22Rv1 (cell line): ENCODE measurements around the gene NUDT4B.
"Not testable (repeated sequence)": the region's sequence is repeated elsewhere in the genome, so short reads cannot be mapped to it uniquely, and the experiment has no call there.

Experiments used
- H3K27ac ChIP-seq: fragments of 450-650 bp; 2 replicates; pipeline ENCODE4 v1.5.1; 2017

Gene NUDT4B

DNA sequence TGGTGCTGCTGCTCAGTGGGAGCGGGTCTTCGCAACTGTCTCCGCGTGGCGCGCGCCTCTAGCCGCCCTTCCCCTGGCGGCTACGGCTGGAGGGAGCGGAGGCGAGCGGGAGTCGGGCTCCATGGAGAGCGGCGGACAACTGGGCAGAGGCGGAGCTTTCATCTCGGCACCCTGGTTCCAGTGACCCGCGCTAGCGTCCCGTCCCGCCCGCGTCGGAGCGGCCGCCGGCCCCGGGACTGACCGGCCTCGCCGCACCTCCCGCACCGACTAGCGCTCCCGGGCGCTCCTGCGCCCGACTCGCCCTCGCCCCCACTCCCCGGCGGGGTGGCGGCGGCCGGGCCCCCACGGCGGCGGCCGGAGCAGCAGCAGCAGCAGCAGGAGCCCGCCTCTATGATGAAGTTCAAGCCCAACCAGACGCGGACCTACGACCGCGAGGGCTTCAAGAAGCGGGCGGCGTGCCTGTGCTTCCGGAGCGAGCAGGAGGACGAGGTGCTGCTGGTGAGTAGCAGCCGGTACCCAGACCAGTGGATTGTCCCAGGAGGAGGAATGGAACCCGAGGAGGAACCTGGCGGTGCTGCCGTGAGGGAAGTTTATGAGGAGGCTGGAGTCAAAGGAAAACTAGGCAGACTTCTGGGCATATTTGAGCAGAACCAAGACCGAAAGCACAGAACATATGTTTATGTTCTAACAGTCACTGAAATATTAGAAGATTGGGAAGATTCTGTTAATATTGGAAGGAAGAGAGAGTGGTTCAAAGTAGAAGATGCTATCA is at the start of gene NUDT4B:
Gene NUDT4B, plus strand, starts transcription at position 212 of the 772 bp plus-strand sequence. Its CDS starts 179 bp downstream, at position 391.
- H3K27ac ChIP-seq: not testable (repeated sequence)

DNA sequence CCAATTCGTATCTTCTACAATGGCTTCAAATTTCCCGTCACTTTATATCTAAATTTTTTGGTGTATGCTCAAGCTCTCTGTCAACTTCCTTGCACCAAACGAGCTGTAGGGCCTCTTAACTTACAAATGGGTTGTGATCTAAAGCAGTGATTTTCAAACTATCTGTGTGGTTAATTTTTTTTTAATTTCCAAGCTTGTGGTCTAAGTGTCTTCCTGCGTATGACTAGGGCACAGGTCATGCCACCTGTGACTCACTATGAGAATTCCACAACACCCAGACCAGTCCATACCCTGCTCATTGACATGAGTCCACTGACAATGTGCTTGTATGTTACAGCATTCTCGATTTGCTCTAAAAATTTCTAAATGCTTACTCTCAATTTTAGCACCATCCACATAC is 49.2 kb upstream of the NUDT4B start:
- H3K27ac ChIP-seq: not testable (repeated sequence)

DNA sequence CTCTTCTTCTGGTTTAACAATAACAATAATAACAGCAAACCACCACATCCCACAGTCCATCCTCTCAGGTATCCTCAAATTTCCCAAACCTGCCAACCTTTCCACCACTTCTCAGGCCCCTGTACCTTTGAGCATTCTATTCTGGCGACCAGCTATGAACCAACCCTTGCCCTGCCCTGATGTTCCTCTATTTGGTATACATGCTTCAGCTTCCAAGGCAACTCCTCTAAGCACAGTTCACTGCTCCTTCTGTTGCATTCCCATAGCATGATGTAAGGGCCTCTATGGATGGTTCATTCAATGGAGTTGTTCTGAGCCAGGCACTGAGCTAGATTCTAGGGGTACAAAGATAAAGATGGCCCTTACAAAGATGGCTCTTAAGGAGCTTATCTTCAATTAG is 46.3 kb upstream of the NUDT4B start:
- not testable (repeated sequence) for H3K27ac ChIP-seq

DNA sequence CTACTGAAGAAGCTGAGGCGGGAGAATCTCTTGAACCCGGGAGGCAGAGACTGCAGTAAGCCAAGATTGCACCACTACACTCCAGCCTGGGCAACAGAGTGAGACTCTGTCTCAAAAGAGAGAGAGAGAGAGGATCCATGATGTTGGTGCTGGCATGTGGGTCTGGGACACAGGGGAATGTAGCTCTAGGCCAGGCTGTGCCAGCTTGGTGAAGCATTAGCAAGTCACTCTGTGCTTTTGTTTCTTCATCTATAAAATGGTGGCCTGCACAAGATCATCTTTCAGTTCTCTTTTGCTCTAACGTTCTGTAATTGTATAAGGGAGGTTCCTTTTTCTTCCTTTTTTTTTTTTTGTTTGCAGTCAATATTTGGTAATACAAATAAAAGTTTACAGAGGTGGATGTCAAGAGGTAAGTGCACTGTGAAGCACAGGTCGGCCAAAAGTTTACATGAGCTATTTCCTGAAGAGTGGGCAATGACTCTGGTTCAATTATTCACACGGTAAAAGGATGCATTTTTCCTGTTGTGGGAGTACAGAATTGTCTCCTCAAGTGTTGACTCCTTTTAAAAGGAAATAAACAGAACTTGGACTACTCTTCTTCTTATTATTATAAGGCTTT is 44.5 kb upstream of the NUDT4B start:
- H3K27ac ChIP-seq: not testable (repeated sequence)

DNA sequence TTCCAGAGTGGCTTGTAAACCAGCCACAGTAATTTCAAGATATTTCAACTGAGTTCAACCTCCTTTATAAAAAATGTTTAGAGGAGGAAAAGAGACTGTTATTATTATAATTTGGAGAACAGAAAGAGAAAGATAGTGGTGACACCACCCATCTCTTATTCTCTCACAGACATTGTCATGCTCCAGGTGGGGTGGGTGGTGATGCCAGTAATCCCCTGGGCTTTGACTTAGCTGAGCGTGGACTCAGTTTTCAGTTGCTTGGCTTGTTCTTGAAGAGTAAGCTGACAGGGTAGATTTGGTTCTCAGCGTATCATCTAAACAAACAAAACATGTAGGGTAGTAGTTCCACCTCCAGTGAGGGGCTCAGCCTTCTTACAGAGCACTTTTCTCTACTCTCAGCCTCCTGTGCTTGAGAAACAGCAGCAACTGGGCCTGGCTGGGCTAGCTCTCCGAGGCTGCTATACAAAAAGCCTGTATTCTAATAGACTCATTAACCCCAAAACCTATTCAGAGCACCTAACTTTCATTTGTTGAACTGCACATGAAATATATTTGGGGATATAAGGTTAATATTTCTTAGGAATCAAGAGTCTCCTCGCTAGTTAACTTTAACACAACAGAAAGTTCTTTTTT is 43.1 kb upstream of the NUDT4B start:
- not testable (repeated sequence) for H3K27ac ChIP-seq

DNA sequence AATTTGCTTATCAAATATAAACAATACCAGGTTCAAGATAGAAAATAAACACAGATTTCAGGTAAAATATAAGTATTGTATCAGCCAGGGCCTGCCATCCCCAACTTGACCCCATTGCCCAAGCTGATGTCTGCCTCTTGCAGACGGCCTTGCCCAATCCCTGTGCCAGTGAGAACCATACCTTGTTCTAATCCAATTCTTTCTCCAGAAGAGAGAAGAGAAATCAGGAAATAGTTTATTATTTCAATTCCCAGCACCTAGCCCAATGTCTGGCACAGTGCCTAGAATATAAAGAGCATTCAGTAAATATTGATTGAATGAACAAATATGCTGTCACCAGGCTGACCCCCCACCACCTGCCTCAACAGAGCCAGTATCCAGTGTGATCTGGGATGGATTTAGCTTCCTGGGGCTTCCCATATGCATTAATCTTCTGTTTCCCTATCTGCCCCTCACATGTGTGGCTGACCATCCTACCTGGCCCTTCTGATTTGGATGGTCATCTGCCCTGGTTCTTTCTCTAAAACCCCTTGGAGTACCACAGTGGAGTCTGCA is 39.7 kb upstream of the NUDT4B start:
- not testable (repeated sequence) for H3K27ac ChIP-seq

DNA sequence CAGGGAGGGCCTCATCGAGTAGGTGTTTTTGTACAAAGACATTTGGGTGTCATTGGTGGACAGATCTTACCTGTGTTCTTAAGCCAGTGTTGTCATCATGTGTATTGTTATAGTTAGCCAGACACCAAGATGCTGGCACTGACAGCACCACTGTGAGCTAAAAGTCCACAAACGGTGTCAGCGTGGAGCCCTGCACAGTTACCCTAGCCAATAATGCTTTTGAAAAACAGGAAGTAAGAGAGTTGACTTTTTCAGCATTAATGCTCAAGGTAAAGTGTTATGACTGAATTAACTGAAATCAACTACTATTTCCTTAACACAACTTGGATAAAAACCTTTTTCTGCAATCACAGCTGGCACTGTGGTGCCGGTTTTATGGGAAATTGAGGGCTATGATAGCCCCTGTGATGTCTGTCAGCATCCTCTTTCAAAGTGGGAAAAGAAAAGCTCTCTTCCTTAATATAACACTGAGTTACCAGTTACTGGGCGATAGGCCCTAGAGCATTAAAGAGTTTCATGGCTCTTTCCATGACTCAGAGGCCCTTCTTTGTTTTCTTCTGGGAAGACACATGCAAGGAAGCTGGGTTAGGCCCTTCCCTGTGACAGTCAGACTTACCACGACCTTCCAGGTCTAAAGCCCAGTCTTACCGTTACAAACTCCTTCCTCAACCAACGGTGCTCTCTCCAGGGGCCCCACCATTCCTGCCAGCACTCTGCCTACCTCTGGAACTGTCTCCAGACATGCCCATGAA is 37.6 kb upstream of the NUDT4B start:
- H3K27ac ChIP-seq: not testable (repeated sequence)

DNA sequence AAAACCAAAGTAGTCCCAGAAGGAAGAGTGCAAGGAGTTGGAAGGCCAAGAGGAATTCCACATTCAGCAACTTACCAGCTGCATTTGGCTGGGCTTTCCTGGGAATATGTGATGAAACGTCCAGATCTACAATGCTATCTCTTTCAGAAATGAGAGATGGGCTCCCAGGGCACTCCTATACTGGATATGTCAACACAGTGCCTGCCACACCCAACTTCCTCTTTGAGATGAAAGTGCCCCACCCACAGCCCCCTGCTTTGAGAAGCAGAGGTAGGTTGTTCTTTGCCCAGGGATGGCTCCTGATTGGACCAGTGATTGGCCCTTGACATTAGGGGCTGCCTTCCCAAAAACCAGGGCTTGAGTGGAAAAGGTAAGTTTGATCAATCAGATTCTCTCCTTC is 36.2 kb upstream of the NUDT4B start:
- H3K27ac ChIP-seq: not testable (repeated sequence)

DNA sequence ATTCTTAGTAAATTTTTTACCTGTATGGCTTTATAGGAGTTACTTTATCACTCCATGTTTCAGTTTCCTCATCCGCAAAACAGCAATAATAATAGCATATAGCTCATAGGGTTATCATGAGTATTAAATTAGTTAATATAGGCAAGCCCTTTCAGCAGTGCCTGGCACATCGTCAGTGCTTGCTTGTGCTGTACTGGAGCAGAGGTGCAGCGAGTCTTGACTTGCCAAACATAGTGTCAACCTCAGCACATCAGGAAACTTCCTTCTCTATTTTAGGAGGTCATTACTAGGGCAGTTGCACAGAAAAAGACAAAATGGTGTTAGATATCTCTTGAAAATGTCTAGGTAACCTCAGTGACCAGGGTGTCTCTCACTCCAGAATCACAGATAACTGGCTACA is 33.1 kb upstream of the NUDT4B start:
- H3K27ac ChIP-seq: not testable (repeated sequence)

DNA sequence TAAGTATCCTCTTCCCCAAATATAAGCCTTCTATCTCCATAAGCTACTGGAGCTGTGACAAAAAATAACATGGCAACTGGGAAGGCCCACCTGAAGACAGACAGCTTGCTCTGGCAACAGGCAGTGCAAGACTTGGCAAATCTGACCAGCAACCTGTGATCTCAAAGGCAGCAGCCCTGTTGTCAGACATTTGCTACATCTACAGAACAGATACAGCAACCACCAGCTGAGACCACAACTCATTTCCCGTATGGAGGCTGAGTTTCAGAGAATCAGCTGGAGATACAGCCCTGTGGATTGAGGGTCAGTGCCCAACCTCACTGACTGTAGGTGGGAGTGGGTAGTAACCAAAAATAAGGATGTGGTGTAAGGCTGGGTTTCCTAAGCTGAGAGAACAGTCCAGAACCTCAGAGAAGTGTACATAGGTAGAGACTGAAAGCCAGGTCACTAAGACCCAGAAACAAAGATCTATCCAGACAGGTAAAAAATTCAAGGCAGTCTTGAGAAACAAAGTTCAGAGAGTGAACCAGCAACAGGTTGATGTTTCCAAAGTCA is 31.5 kb upstream of the NUDT4B start:
- H3K27ac ChIP-seq: not testable (repeated sequence)

DNA sequence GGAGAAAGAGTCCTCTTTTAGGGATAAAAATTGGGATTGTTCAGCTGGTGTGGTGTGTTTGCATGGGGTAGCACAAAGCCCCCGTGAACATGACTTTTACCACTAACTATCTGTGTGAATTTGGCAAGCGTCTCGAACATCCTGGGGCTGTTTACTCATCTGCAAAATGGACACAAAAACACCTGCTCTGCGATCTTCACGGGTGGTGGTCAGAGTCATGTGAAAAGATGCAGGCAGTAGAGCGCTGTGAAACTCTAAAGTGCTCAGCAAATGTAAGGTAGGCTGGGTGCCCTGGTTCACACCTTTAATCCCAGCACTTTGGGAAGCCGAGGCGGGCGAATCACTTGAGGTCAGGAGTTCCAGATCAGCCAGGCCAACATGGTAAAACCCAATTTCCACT is 27.7 kb upstream of the NUDT4B start:
- H3K27ac ChIP-seq: not testable (repeated sequence)

DNA sequence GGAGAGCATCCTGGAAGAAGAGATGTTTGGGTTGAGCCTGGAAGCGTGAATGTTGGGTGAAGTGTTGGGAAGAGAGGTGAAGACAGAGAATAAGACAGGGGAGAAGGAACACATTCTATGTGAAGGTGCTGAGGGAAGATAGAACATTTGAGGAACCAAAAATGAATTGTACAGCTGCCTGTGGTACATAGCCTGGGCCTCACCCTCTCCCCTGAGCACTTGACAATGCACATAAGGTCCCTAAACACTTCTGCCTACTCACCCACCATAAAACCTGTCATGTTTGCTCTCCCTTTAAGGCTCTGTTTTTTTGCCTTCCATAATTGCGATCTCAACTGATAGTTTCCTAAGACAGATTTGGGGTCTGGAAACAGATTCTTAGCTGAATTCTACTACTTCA is 25.8 kb upstream of the NUDT4B start:
- not testable (repeated sequence) for H3K27ac ChIP-seq

DNA sequence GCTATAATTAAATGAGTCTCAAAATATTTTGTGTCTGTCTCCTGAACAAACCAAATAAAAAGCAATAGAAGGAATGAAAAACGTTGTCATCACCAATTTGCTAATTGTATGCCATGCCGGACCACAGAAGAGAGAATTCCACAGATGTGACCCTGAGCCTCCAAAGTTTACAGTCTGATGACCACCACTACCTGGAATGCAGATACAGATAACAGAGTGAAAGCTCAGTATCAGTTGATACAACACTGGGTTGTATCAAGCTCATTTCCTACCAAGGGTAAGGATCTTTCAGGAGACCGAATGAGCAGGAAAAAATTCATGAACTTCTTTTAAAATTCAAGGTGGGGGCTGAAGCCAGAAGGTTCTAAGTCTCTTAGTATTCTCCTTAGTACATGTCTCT is 25.1 kb upstream of the NUDT4B start:
- not testable (repeated sequence) for H3K27ac ChIP-seq

DNA sequence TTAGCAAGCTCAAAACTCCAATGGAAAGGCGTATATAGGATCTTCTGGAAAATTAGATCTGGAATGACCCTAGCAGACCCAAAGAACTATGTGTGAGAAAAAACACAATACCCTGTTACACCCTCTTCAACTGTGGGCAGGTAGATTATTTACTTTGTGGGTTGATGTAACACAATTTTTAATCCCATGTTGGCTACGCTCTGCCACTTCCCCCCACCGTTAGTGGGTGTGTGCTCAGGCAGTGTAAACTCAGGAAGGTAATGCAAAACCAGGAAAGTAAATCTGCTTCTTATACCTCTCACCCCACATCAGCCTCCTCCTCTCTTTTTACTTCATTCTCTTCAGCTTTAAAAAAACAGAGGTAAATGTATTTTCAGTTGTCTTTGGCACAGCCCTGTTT is 23.7 kb upstream of the NUDT4B start:
- H3K27ac ChIP-seq: not testable (repeated sequence)

DNA sequence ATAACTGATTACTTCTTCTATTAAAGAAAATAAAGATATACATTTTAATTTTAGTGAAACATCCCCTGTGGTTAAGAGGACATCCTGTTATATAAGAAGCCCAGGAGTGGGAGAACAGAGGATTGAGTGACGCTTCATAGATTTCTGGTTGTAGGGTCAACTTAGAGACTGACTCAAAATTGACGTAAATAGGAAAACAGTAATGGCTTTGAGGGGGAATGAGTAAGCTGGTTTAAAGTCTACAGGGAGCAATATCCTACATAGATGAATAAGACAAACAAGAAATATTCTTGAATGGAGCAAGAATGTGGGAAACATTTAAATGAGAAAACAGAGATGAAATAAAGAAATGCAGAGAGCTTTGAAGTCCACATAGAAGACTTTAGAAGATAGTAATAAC is 20.7 kb upstream of the NUDT4B start:
- not testable (repeated sequence) for H3K27ac ChIP-seq

DNA sequence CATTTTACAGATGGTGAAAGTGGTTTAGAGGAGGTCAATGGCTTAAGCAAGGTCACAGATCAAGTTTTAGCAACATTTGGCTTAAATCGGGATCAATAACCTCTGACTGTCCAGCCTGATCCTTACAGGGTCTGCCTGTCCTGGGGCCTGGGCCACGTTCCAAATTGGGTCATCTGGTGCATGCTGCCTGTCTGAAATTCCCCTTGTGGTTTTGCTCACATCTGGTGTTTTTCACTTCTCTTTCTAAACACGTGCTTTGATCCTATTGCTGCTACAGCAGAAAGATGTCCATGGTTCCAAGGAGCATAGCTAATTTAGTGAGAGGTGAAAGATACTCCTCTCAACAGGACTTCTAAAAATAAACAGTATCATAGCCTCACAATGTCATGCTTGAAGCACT is 19.4 kb upstream of the NUDT4B start:
- not testable (repeated sequence) for H3K27ac ChIP-seq

DNA sequence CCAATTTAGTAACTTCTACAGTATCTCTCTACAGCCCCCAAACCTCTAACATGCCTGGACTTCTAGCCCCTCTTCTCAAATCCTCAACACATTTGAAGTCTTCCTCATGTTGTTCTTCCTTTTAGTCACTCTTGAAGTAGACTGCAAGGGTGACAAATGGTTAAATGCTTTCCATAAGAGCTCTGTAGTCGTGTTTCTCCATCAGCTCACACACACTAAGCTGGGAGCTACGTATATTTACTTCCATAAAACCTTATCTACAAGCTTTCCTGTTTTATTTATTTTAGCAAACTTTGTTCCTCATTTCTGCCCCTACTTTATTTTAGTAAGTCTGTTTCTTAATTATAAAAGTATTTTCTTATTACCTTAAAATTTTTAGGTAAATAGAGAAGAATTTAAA is 19.0 kb upstream of the NUDT4B start:
- H3K27ac ChIP-seq: not testable (repeated sequence)

DNA sequence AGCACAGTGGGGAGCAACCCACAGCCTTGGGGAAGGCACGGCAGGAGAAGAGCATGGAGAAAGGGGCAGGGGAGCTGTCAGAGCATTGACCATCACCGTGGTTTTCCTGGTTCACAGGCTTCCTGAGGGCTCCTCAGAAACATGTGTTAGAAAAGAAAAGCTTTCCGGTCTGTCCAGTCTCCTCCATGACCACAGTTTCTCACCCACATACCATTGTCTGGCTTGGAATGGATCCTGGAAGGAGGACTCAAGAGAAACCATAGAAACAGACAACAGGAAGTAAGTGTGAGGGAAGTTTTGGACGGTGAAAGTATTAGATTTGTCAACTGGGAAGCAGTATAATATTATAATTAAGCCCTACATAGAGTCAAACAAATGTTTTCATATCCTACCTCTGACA is 16.3 kb upstream of the NUDT4B start:
- H3K27ac ChIP-seq: not testable (repeated sequence)

DNA sequence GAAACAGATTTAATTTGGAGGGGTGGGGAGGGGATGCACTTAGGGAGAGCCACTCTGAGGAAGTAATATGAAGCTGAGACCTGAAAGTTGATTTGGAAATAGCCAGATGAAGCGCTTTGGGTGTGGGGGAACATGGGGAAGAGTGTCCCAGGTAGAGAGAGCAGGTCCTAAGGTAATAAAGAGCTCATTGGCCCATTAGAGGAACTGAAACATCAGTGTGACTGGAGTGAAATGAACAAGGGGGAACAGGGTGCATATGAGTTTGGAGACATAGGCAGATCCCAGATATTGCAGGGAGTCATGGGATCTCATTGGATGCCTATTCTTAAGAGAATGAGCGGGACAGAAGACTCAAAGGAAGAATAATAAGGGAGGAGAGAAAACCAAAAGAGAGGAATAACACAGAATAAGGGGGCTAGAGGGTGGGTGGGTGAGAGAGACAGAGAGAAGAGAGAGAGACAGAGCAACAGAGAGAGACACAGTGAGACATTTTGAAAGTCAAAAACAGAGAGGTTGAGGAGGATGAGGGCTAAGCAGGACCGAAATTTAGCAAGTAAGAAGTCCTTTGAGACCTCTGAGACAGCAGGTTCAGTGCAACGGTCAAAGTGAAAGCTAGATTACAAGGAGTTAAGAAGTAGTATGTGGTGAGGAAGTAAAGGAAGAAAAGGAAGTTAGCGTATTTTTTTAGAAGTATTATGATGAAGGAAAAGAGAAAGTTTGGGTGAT is 14.8 kb upstream of the NUDT4B start:
- not testable (repeated sequence) for H3K27ac ChIP-seq

DNA sequence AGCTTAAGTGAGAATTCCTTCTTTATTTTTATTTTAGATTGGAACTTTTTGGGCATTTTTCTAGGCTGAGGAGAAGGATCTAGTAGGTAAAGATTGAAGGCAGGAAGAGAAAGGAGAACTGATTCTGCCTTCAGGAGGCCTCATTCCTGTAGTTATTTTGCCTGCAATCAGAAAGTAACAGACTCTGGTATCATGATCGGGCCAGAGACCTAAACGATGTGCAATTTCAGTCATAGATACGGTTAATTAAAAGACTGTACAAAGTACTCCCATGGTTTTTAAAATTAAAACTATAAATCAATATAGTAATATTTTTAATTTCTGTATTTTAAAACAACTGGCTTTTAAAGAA is 14.3 kb upstream of the NUDT4B start:
- H3K27ac ChIP-seq: not testable (repeated sequence)

DNA sequence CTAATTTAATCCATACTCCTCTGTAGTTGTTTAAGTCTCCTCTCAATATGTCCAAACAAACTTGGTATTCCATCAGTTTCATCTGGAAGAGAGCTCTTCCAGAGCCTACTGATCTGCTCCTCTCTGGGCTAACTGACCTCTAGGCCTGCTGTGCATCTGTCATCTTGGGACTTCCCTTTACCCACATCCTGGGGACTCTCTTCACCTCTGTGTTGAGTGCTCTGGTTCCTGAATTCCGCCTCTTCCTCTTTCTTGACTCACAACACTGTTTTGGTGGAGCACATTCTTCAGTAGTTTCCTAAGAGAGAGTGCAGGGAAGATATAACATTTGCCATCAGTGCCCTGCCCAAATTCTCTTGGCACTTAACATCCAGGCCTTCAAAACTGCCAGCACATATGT is 13.0 kb upstream of the NUDT4B start:
- not testable (repeated sequence) for H3K27ac ChIP-seq
